ENCODE data around the gene ELOVL6.

DNA sequence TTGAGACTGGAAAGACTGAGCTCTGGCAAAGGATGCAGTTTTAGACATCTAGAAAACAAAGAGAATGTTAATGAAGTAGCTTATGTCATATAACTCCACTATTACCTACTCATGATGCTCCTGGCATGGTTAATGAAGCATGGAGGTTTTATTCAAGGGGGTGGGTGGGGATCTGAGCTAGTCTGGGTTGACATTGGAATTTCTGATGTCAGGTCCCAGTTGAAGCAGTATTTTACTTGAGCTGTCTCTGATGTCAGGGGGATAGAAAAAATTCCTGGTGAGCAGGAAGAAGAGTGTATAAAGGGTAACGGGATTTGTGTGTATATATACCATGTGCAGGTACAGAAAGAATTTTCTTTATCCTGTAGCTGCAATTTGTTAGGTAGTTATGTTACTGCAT is 102.0 kb downstream of the ELOVL6 start:
- no peak for TF ChIP-seq EP300 (IDR thresholded peaks at IDR 0.05)
- TF ChIP-seq, protein P1, sequence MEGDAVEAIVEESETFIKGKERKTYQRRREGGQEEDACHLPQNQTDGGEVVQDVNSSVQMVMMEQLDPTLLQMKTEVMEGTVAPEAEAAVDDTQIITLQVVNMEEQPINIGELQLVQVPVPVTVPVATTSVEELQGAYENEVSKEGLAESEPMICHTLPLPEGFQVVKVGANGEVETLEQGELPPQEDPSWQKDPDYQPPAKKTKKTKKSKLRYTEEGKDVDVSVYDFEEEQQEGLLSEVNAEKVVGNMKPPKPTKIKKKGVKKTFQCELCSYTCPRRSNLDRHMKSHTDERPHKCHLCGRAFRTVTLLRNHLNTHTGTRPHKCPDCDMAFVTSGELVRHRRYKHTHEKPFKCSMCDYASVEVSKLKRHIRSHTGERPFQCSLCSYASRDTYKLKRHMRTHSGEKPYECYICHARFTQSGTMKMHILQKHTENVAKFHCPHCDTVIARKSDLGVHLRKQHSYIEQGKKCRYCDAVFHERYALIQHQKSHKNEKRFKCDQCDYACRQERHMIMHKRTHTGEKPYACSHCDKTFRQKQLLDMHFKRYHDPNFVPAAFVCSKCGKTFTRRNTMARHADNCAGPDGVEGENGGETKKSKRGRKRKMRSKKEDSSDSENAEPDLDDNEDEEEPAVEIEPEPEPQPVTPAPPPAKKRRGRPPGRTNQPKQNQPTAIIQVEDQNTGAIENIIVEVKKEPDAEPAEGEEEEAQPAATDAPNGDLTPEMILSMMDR (IDR thresholded peaks at IDR 0.05), result no peak
- TF ChIP-seq POLR2A (IDR thresholded peaks at IDR 0.05), result no peak

Measured in stomach (tissue), 4 donors.